RWPE1 (cell line): Measurements from ENCODE around the gene PIGT.

Experiments used
- CTCF ChIA-PET: fragments of 350-600 bp; sonication (Branson Sonifier 250); formaldehyde crosslinking; extraction: SDS; loops from one replicate; lab custom pipeline; 2021; lab: Yijun Ruan, JAX
- POLR2A ChIA-PET: fragments of 400-600 bp; formaldehyde crosslinking; extraction: SDS; loops from one replicate; lab custom pipeline; 2020; ENCODE audit warnings: antibody characterized with exemption; ENCODE audit not compliant: low non-redundant PET; lab: Yijun Ruan, JAX
- DNase-seq: peaks from one replicate; pipeline ENCODE4 v3.0.0; 2012; ENCODE audit warnings: low spot score
- H3K27ac ChIP-seq: fragments of 450-650 bp; 2 replicates; pipeline ENCODE4 v1.5.1; 2017
- TF ChIP-seq, protein P1 (sequence below): fragments of 450-650 bp; conservative IDR thresholded peaks from 2 replicates; pipeline ENCODE4 v1.5.1; 2017; ENCODE audit warnings: low read depth, mild to moderate bottlenecking

Gene PIGT

GRCh38 chr20:45419188-45420091 lies 3.5 kb downstream of the PIGT start:
- ChIA-PET POLR2A (interaction anchor here (0.5 to 1.2 kb wide), 3 partner anchors 13 to 100 kb away, joined by 3 read pairs; no protein-coding TSS in a partner anchor), CTCF (interaction anchor here (0.5 to 2.7 kb wide), 7 partner anchors 9 to 1383 kb away, joined by 3 to 12 read pairs (median 7); partner anchors contain the start of gene SYS1)
- TF ChIP-seq, protein P1, sequence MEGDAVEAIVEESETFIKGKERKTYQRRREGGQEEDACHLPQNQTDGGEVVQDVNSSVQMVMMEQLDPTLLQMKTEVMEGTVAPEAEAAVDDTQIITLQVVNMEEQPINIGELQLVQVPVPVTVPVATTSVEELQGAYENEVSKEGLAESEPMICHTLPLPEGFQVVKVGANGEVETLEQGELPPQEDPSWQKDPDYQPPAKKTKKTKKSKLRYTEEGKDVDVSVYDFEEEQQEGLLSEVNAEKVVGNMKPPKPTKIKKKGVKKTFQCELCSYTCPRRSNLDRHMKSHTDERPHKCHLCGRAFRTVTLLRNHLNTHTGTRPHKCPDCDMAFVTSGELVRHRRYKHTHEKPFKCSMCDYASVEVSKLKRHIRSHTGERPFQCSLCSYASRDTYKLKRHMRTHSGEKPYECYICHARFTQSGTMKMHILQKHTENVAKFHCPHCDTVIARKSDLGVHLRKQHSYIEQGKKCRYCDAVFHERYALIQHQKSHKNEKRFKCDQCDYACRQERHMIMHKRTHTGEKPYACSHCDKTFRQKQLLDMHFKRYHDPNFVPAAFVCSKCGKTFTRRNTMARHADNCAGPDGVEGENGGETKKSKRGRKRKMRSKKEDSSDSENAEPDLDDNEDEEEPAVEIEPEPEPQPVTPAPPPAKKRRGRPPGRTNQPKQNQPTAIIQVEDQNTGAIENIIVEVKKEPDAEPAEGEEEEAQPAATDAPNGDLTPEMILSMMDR: no peak
- peak overlapping the region; percentile 90 for H3K27ac ChIP-seq
- peak; percentile 88 for DNase-seq

GRCh38 chr20:45420125-45420524 lies 4.2 kb downstream of the PIGT start:
- DNase-seq: no peak
- ChIA-PET POLR2A (interaction anchor here (0.5 to 0.6 kb wide), 2 partner anchors 78 to 101 kb away, joined by 3 read pairs; no protein-coding TSS in a partner anchor), CTCF (interaction anchor here (0.5 to 2.7 kb wide), 7 partner anchors 39 to 1383 kb away, joined by 3 to 12 read pairs (median 4); partner anchors contain the start of gene SYS1)
- H3K27ac ChIP-seq: peak overlapping the region; percentile 90
- TF ChIP-seq, protein P1: no peak

- CTCF ChIA-PET: interaction anchor here (0.9 kb wide), 1 partner anchor 13 kb away, joined by 3 read pairs; no protein-coding TSS in a partner anchor
- TF ChIP-seq, protein P1: no peak
Measured at GRCh38 chr20:45423700-45424099, 7.8 kb downstream of the PIGT start.

DNA sequence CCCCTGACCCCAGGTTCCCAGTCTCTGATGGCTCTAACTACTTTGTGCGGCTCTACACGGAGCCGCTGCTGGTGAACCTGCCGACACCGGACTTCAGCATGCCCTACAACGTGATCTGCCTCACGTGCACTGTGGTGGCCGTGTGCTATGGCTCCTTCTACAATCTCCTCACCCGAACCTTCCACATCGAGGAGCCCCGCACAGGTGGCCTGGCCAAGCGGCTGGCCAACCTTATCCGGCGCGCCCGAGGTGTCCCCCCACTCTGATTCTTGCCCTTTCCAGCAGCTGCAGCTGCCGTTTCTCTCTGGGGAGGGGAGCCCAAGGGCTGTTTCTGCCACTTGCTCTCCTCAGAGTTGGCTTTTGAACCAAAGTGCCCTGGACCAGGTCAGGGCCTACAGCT lies 9.6 kb downstream of the PIGT start:
- no peak for DNase-seq
- H3K27ac ChIP-seq: no peak overlapping the region
- POLR2A ChIA-PET: no interaction called here
- CTCF ChIA-PET: interaction anchor here (0.6 kb wide), 2 partner anchors 63 to 305 kb away, joined by 3 read pairs; partner anchors contain the start of gene SYS1
- TF ChIP-seq, protein P1: no peak

More at GRCh38 chr20:45423700-45424099, 7.8 kb downstream of the PIGT start:
- POLR2A ChIA-PET: no interaction called here
- H3K27ac ChIP-seq: peak overlapping the region; percentile 8
- no peak for DNase-seq

DNA sequence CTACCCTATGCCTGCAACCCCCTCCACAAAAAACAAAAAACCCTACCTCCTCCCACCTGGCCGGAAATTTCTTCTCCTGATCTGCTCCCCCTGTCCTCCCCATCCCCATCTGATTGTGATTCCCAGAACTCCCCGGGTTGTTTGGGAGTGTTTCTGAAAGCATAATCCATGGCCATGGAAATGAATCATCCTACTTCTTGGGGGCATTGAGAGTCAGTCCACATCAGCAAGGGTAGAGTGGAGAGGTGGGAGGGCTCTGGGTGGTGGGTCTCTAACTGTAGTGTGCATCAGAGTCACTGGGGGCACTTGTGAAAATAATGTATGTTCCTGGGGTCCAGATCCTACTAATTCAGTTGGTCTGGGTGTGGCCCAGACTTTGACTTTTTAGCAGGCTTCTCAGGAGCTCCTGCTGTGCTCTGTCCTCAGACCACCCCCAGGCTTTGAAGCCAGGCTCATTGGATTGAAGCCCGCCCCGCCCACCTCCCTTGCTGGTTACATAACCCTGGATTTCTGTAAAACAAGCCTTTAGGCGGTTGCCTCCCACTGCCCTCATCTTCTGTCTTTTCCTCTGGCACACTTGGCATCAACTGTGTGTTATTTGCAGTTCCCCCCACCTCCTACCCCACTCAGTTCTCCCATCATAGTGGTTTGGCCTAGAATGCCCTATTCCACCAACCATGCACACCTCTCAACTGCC lies 10.5 kb downstream of the PIGT start:
- ChIA-PET CTCF (interaction anchor here (0.6 to 2.2 kb wide), 5 partner anchors 11 to 306 kb away, joined by 3 to 8 read pairs (median 3); partner anchors contain the start of gene SYS1), POLR2A (interaction anchor here (0.6 kb wide), 1 partner anchor 389 kb away, joined by 3 read pairs; no protein-coding TSS in a partner anchor)
- TF ChIP-seq, protein P1: no peak
- H3K27ac ChIP-seq: peak overlapping the region; percentile 3
- no peak for DNase-seq
